Common myeloid progenitor, CD34-positive (primary cell): ENCODE results near the gene REP15.

Experiments used
- CTCF ChIA-PET: fragments of 350-600 bp; sonication (Branson Sonifier 250); formaldehyde crosslinking; loops from one replicate; lab custom pipeline; 2021; ENCODE audit warnings: antibody characterized with exemption; lab: Charles Lee
- POLR2A ChIA-PET: fragments of 350-600 bp; sonication (Branson Sonifier 250); formaldehyde crosslinking; loops from one replicate; lab custom pipeline; 2021; ENCODE audit warnings: antibody characterized with exemption; lab: Charles Lee
- DNase-seq, 3 donors: peaks; one replicate each; pipeline versions ENCODE4 v3.0.0 to v3.0.0-alpha.2; 2013
- H3K27ac ChIP-seq, 2 experiments: 1 replicate in 1 of 2; 2 replicates in 1 of 2; pipeline ENCODE4 v1.7.0; 2013; ENCODE audit warnings: inconsistent platforms in 2 of 2, low read length in 2 of 2, mild to moderate bottlenecking in 2 of 2, low read depth in 1 of 2, moderate library complexity in 1 of 2; ENCODE audit not compliant: severe bottlenecking in 2 of 2, insufficient read depth in 1 of 2, poor library complexity in 1 of 2
- H3K27me3 ChIP-seq, 5 experiments: replicated peaks in 2 of 5; 1 replicate in 3 of 5; 2 replicates in 2 of 5; pipeline versions ENCODE4 v1.6.1 to v1.7.0; 2013; ENCODE audit warnings: low read length in 4 of 5, mild to moderate bottlenecking in 2 of 5, moderate library complexity in 2 of 5, inconsistent platforms in 1 of 5; ENCODE audit not compliant: insufficient read depth in 5 of 5, control insufficient read depth in 4 of 5
- H3K36me3 ChIP-seq, 4 experiments: 1 replicate in 2 of 4; 2 replicates in 2 of 4; pipeline versions ENCODE4 v1.6.1 to v1.7.0; 2013; ENCODE audit warnings: low read length in 3 of 4, control low read depth in 1 of 4, mild to moderate bottlenecking in 1 of 4; ENCODE audit not compliant: control insufficient read depth in 4 of 4, insufficient read depth in 4 of 4
- H3K4me1 ChIP-seq, 4 experiments: 1 replicate in 3 of 4; 2 replicates in 1 of 4; pipeline versions ENCODE4 v1.6.1 to v1.7.1; 2013; ENCODE audit warnings: low read length in 3 of 4, mild to moderate bottlenecking in 3 of 4, control low read depth in 1 of 4, inconsistent platforms in 1 of 4, moderate library complexity in 1 of 4; ENCODE audit not compliant: control insufficient read depth in 4 of 4, insufficient read depth in 4 of 4; ENCODE audit errors: control extremely low read depth in 1 of 4
- H3K4me3 ChIP-seq, 7 experiments: 1 replicate in 4 of 7; 2 replicates in 3 of 7; pipeline versions ENCODE4 v1.5.1 to v1.7.0; 2013; ENCODE audit warnings: mild to moderate bottlenecking in 7 of 7, low read length in 6 of 7, moderate library complexity in 6 of 7, inconsistent platforms in 2 of 7, low read depth in 2 of 7, control low read depth in 1 of 7; ENCODE audit not compliant: insufficient read depth in 4 of 7, control insufficient read depth in 1 of 7; ENCODE audit errors: extremely low read depth in 1 of 7
- H3K9me3 ChIP-seq, 5 experiments: 1 replicate in 4 of 5; 2 replicates in 1 of 5; pipeline versions ENCODE4 v1.6.1 to v1.7.1; 2013; ENCODE audit warnings: low read length in 4 of 5, mild to moderate bottlenecking in 2 of 5, inconsistent platforms in 1 of 5, low read depth in 1 of 5, moderate library complexity in 1 of 5; ENCODE audit not compliant: control insufficient read depth in 4 of 5, insufficient read depth in 2 of 5; ENCODE audit errors: control extremely low read depth in 1 of 5
- WGBS: methylation state at CpG from one replicate; pipeline ENCODE4 v1.1.5; 2013; ENCODE audit not compliant: insufficient coverage; 5-methylcytosine and 5-hydroxymethylcytosine counted together

Gene REP15

DNA sequence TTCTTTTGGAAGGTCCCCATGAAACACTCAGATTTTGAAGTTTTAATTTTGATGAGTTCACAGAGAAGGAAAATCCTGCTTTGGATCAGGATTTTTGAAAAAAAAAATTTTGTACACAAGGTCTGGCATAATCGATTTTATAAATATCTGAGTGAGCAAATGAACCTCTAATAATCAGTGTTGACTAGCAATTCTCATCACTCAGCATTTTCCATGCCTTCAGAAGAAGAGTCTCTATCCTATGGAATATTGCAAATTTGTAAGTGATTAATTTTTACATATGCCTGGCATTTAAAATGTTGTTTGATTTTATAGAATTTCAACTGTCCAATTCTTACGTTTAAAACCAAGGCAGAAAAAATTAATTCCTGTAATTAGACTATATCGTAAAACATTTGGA lies 30.5 kb upstream of the REP15 start:
- DNase-seq = no peak
- H3K27ac ChIP-seq = no peak overlapping the region
- peaks cover 0 to 39% (median 22%) of the 10 kb centered on the region in 4 experiments for H3K36me3 ChIP-seq
- no peak overlapping the region for H3K4me3 ChIP-seq
- 100% methylated on average over 1 of the region's 3 CpGs for WGBS
- H3K4me1 ChIP-seq = no peaks in the 10 kb centered on the region
- H3K27me3 ChIP-seq = no peaks in the 10 kb centered on the region
- ChIA-PET CTCF (no interaction called here), POLR2A (no interaction called here)
- H3K9me3 ChIP-seq = no peaks in the 10 kb centered on the region

- WGBS = no CpG with 5 or more reads among the region's 3 CpGs
- Histone ChIP-seq H3K27me3 (no peaks in the 10 kb centered on the region), H3K36me3 (peaks cover 0 to 34% (median 21%) of the 10 kb centered on the region in 4 experiments), H3K4me1 (no peaks in the 10 kb centered on the region), H3K27ac (no peak overlapping the region), H3K9me3 (no peaks in the 10 kb centered on the region), H3K4me3 (no peak overlapping the region)
- DNase-seq = no peak
- POLR2A ChIA-PET = no interaction called here
- CTCF ChIA-PET = no interaction called here
These were observed 29.7 kb upstream of the REP15 start for GRCh38 chr12:27666510-27666909.

DNA sequence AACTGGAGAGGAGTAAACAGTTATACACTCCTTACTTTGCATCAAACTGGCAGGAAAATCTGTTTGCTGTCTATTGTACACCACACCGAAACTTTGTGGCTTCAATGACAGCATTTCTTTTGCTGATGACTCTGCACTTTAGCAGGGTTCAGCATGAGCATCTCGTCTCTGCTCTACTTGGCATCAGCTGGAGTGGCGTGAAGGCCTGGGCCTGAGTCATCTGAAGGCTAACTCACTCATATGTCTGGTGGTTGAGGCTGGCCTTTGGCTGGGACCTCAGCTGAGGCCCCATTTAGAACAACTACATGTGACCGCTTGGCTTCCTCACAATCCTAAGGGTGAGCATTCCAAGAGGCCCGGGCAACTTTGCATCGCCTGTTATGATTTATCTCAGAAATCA lies 28.7 kb upstream of the REP15 start:
- H3K4me3 ChIP-seq = no peak overlapping the region
- CTCF ChIA-PET = no interaction called here
- no peaks in the 10 kb centered on the region for H3K27me3 ChIP-seq

DNA sequence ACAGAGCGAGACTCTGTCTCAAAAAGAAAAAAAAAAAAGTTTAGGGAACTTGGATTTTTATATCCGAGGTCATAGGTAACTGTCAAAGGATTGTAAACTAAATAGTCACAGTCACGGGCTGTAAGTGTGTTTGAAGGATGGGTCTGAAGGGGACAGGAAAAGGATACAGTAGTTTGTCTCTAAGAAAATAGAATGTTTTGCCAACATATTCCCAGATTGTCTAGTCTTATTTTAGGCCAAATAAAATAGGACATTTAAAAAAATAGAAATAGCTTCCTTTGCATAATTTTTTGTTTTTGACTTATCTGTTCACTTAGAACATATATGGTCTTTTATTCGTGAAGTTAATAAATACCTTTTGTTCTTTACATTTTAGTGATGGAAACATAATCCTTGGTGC lies 24.2 kb upstream of the REP15 start:
- H3K9me3 ChIP-seq = no peaks in the 10 kb centered on the region
- H3K4me3 ChIP-seq = no peak overlapping the region
- H3K27ac ChIP-seq = no peak overlapping the region
- 100% methylated on average over 1 of the region's 4 CpGs for WGBS
- POLR2A ChIA-PET = interaction anchor here (0.6 kb wide), 1 partner anchor 215 kb away, joined by 3 read pairs; no protein-coding TSS in a partner anchor
- peaks cover 0 to 25% (median 17%) of the 10 kb centered on the region in 4 experiments for H3K36me3 ChIP-seq
- no peak for DNase-seq
- CTCF ChIA-PET = interaction anchor here (1.0 to 1.5 kb wide), 2 partner anchors 9 to 19 kb away, joined by 3 to 4 read pairs; no protein-coding TSS in a partner anchor
- H3K4me1 ChIP-seq = no peaks in the 10 kb centered on the region
- no peaks in the 10 kb centered on the region for H3K27me3 ChIP-seq

More for the DNA sequence above, 28.7 kb upstream of the REP15 start:
- no peak overlapping the region for H3K27ac ChIP-seq
- DNase-seq = peak in 2 of 3 donors; percentile 4 to 10
- peaks cover 0 to 33% (median 19%) of the 10 kb centered on the region in 4 experiments for H3K36me3 ChIP-seq
- POLR2A ChIA-PET = interaction anchor here (0.7 kb wide), 1 partner anchor 16 kb away, joined by 3 read pairs; no protein-coding TSS in a partner anchor
- H3K9me3 ChIP-seq = no peaks in the 10 kb centered on the region
- WGBS = 90% methylated on average over 5 of the region's 6 CpGs
- no peaks in the 10 kb centered on the region for H3K4me1 ChIP-seq

DNA sequence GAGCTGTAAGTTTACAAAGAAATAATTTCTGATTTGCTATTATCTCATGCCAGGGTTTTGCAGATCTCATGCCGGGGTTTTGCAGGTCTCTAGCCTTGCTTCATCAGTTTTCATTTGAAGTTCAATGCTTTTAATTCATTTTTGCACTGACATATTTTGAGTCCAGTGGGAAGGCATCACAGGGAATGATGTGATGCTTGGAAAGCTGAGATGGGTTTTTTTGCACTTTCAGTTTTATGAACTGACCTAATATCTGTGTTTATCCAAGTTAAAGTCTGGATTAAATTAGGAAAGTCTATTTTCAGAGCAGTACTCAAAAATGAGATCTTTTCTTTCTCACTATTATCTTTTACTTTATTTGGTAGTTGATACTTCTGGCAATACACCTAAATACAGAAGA lies 23.6 kb upstream of the REP15 start:
- Histone ChIP-seq H3K27ac (no peak overlapping the region), H3K27me3 (no peaks in the 10 kb centered on the region), H3K4me3 (no peak overlapping the region), H3K36me3 (peaks cover 0 to 24% (median 14%) of the 10 kb centered on the region in 4 experiments), H3K9me3 (no peaks in the 10 kb centered on the region), H3K4me1 (no peaks in the 10 kb centered on the region)
- no CpG with 5 or more reads among the region's 1 CpG for WGBS
- CTCF ChIA-PET = interaction anchor here (1.5 kb wide), 1 partner anchor 20 kb away, joined by 4 read pairs; no protein-coding TSS in a partner anchor
- DNase-seq = no peak
- POLR2A ChIA-PET = no interaction called here

DNA sequence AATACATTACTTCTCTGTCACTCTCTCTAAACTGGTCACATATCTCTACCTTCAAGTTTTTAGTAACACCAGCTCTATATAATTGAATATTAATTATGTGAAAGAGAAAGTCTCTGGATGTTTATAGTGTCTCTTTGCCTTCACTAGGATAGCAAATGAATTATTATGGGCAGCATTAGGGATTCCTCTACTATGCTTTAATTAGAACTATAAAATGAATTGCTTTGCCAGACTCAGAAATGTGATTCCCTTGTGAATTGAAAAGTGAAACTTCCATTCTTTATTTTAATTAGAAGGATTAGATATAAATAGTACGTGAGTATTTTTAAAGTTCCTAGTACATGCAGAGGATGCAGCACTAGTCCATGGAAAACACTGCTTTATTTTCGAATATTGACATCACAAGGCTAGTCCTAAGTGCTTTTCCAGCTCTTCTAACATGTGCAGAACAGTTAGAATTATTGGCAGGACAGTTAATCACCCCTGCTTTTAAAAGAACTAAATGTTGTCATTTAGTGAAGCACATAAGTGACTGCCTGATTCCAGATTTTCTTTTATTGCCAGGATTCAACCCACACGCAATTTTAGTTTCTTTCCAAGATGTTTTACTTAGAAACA lies 23.0 kb upstream of the REP15 start:
- H3K9me3 ChIP-seq = no peaks in the 10 kb centered on the region
- H3K4me3 ChIP-seq = no peak overlapping the region
- ChIA-PET CTCF (interaction anchor here (0.5 to 1.5 kb wide), 2 partner anchors 15 to 20 kb away, joined by 3 to 4 read pairs; no protein-coding TSS in a partner anchor), POLR2A (no interaction called here)
- peaks cover 0 to 22% (median 10%) of the 10 kb centered on the region in 4 experiments for H3K36me3 ChIP-seq
- DNase-seq = no peak
- no peaks in the 10 kb centered on the region for H3K27me3 ChIP-seq
- WGBS = 89% methylated on average over 1 of the region's 3 CpGs
- H3K4me1 ChIP-seq = no peaks in the 10 kb centered on the region
- no peak overlapping the region for H3K27ac ChIP-seq

DNA sequence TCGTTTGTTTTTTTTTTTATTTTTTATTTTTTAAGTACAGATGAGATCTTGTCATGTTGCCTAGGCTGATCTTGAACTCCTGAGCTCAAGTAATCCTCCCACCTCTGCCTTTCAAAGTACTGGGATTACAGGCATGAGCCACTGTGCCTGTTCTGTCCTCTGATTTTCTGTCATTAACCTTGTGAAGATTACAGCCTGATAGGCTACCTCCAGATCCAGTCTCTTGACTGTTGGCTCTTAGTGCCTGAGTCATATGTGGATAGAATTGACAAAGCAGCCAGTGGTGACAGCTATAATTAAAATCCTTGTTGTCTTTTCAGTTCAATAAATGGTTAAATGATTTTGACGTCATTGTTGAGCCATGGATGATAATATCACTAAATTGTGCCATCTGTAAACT lies 21.3 kb upstream of the REP15 start:
- Histone ChIP-seq H3K9me3 (no peaks in the 10 kb centered on the region), H3K27me3 (no peaks in the 10 kb centered on the region), H3K4me3 (no peak overlapping the region), H3K4me1 (no peaks in the 10 kb centered on the region), H3K27ac (no peak overlapping the region), H3K36me3 (peaks cover 3 to 30% (median 12%) of the 10 kb centered on the region in 4 experiments)
- WGBS = no CpG with 5 or more reads among the region's 2 CpGs
- CTCF ChIA-PET = interaction anchor here (1.5 kb wide), 1 partner anchor 14 kb away, joined by 5 read pairs; no protein-coding TSS in a partner anchor
- DNase-seq = no peak
- POLR2A ChIA-PET = no interaction called here
